Measurements from ENCODE around the gene SAMMSON.
A peak's percentile ranks its signal among the peaks of the same experiment; 100 is the strongest.

DNA sequence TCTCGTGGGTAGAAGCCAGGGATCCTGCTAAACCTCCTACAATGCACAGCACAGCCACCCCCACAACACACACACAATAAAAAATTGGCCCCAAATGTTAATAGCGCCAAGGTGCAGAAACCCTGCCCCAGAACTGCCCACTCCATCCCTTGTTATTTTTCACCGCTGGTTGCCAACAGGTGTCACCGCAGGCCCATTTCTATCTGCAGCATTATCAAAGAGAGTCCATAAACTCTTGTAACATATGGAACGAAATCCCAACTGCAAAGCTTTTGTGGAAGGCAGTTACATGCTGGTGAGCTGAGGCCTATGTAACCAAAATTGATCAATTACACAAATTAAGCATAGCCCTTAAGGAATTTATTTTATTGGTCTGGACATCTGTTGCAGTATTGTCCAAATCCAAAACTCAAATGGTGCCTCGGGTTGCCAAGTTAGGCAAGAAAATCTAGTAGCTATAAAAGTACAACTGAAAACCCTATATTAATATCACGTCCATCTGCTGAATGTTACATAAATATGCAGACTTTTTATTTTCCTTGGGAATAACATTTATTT, 66.2 kb downstream of the SAMMSON start:
- TF ChIP-seq, protein P1, sequence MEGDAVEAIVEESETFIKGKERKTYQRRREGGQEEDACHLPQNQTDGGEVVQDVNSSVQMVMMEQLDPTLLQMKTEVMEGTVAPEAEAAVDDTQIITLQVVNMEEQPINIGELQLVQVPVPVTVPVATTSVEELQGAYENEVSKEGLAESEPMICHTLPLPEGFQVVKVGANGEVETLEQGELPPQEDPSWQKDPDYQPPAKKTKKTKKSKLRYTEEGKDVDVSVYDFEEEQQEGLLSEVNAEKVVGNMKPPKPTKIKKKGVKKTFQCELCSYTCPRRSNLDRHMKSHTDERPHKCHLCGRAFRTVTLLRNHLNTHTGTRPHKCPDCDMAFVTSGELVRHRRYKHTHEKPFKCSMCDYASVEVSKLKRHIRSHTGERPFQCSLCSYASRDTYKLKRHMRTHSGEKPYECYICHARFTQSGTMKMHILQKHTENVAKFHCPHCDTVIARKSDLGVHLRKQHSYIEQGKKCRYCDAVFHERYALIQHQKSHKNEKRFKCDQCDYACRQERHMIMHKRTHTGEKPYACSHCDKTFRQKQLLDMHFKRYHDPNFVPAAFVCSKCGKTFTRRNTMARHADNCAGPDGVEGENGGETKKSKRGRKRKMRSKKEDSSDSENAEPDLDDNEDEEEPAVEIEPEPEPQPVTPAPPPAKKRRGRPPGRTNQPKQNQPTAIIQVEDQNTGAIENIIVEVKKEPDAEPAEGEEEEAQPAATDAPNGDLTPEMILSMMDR (IDR thresholded peaks at IDR 0.05; ENCODE audit: low read depth, low read length): peak; percentile 66
- TF ChIP-seq EZH2phosphoT487 (IDR thresholded peaks at IDR 0.05; ENCODE audit: low read depth): no peak

Measured in OCI-LY3 (cell line).